ENCODE data around the gene C2orf68.

- no peak for TF ChIP-seq CTCF (IDR thresholded peaks at IDR 0.05)
- TF ChIP-seq POLR2A (IDR thresholded peaks at IDR 0.05), result no peak
These were observed 29.4 kb downstream of the C2orf68 start for GRCh38 chr2:85582492-85582891.

All from thyroid gland (tissue), 4 donors.